Activated gamma-delta T cell treated with Interleukin-2 at 50 U/mL for 16 hours (primary cell): ENCODE results near the gene CRACR2A.
A peak's percentile ranks its signal among the peaks of the same experiment; 100 is the strongest.

ENCODE experiments used
- DNase-seq: peaks from one replicate; pipeline ENCODE4 v3.0.0-alpha.2; 2020

Gene CRACR2A

DNA sequence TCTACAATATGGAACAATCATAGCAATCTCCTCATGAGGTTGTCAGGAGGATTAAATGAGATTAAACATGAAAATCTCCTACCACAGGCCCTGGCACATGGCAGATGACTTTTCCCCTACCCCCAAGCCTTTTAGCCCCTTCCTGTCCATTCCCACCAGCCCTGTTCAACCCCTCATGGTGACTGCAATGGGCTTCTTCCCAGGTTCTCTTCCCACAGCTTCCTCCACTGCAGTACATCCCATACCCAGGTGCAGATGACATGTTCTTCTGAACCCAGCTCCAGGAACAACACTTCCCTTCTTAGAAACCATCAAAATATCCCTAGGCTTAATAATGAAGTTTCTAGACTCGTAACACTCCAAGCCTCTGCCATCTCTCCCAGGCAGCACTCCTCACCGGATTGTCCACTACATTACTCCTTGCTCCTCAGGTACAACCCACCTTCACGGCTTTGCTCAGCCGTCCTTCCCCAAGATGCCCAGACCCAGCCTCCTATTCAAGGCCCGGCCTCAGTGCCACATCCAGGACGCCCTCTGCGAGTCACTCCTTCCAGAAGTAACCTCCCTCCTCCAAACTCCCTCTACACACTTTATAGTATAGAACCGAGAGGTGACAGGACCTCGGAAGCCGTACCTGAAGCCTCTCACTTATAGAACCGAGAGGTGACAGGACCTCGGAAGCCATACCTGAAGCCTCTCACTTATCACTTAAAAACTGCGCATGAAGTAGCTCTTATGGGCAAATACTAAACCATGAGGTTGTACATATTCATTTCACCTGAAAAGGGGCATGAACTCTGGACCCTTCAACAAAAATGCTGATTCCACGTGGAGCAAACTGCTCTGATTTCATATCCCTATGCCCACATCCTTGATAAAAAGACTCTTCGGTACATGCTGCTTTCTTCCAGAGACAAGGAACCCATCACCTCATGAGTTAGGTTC lies 1.5 kb downstream of the CRACR2A start:
- no peak for DNase-seq

- DNase-seq = no peak
These were observed 2.3 kb downstream of the CRACR2A start for GRCh38 chr12:3750616-3751015.

- DNase-seq = no peak
These were observed 4.3 kb downstream of the CRACR2A start for GRCh38 chr12:3748620-3749019.

DNA sequence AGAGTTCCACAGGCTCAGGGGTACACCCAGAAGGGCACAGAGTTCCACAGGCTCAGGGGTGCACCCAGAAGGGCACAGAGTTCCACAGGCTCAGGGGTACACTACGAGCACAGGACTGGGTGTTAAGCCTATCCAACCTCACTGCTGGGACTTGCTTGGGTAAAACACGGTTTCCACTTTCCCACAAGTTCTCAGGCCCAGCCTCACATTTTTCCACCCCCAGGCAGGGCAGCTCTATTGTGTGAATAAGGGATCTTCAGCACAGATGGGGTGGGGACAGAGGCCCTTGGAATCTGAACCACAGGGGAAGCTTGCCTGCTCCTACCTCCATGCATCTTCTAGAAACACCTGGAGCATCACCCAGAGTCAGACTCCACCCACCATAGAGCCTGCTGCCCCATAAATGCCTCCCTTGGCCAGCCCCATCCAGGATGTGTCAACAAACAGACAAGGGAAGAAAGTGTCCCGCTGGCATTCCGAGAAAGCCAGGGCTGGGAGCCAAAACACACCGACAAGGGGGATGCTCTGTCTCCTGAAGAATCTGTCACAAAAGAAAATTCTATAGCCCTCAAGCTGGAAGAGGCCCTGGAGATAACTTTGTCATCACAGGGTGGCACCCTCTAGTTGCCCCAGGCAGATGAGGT lies 4.8 kb downstream of the CRACR2A start:
- no peak for DNase-seq

- no peak for DNase-seq
These were observed 5.4 kb downstream of the CRACR2A start for GRCh38 chr12:3747543-3747942.

GRCh38 chr12:3746758-3747157 lies 6.2 kb downstream of the CRACR2A start:
- no peak for DNase-seq

GRCh38 chr12:3745152-3745551 lies 7.8 kb downstream of the CRACR2A start:
- DNase-seq = no peak

- DNase-seq = no peak
These were observed 8.5 kb downstream of the CRACR2A start for GRCh38 chr12:3744229-3744901.

DNA sequence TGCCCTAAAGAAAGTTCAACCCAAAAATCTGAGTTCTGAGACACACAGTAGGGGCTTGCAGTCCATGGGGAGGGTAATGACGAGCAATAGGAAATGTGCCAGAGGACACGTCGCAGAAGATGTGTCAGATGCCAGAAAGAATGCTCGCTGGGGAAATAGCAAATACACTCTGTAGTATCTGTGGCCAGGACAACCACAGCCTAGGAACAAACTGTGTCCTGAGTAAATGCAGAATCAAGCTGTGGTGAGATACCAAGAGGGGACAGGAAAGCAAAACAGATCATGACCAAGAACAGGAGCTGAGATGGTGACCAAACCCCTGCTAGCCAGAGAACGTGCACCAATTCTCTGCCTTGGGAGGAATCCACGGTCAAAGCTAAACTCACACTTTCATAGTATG lies 9.1 kb downstream of the CRACR2A start:
- DNase-seq = no peak

- DNase-seq = no peak
These were observed 10.8 kb downstream of the CRACR2A start for GRCh38 chr12:3741882-3742672.

- no peak for DNase-seq
These were observed 12.3 kb downstream of the CRACR2A start for GRCh38 chr12:3740480-3741231.

GRCh38 chr12:3735432-3735831 lies 17.5 kb downstream of the CRACR2A start:
- DNase-seq = no peak

DNA sequence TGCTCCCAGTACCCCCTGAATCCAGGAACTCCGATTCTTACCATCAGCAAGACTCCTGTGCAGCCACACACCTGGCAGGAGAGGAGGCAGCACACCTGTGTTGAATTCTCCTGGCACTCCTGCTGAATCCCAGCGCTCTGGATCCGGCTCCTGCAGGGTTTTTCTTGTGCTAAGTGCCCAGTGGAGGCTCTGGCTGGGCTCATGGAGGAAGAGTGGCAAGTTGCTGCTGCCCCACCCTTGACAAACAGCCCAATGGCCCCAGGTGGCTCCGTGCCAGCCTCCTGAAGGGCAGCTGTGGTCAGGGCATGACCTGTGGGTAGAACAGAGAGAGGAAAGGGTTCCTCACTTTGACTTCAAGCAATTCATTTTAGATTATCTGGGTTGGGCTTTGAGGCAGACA lies 20.0 kb downstream of the CRACR2A start:
- no peak for DNase-seq

DNA sequence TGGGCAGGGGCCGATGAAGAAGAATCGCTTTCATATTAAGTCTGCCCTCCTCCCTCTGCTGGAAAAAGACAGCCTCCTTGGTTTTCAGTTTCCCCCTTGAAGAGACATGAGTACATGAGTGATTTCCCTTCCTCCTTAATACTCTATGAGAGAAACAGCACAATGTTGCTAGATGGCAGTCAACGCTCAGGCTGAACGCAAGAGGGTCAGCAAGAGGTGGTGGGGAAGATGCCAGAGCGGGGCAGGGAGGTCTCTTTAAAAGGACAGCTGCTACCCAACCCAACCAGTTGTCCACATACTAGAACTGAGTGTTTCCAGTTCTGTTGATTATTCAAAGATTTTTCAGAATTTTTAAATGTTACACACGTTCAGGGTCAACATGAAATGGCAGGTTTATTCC lies 22.8 kb downstream of the CRACR2A start:
- DNase-seq = no peak

- peak; percentile 30 for DNase-seq
These were observed 24.2 kb downstream of the CRACR2A start for GRCh38 chr12:3728686-3729085.

- peak; percentile 50 for DNase-seq
These were observed 24.9 kb downstream of the CRACR2A start for GRCh38 chr12:3727877-3728632.

- no peak for DNase-seq
These were observed 25.6 kb downstream of the CRACR2A start for GRCh38 chr12:3727354-3727753.

DNA sequence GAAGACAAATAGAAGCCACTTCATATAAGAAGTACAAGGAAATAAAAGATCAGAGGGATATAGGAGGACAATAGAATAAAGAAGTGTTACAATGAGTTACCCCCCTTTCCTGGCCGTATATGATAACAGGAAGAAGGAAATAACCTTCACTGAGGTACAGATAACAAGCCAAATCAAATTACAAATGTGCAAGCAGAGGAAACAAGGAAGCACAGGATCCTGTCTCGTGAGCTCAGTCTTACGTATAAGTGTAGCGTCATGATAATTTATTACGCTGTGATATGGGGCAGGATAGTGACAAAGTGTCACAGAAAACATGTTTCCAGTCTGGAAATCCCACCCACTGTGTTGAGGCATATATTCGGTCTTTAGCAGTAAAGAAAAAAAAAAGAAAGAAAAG lies 26.5 kb downstream of the CRACR2A start:
- no peak for DNase-seq

DNA sequence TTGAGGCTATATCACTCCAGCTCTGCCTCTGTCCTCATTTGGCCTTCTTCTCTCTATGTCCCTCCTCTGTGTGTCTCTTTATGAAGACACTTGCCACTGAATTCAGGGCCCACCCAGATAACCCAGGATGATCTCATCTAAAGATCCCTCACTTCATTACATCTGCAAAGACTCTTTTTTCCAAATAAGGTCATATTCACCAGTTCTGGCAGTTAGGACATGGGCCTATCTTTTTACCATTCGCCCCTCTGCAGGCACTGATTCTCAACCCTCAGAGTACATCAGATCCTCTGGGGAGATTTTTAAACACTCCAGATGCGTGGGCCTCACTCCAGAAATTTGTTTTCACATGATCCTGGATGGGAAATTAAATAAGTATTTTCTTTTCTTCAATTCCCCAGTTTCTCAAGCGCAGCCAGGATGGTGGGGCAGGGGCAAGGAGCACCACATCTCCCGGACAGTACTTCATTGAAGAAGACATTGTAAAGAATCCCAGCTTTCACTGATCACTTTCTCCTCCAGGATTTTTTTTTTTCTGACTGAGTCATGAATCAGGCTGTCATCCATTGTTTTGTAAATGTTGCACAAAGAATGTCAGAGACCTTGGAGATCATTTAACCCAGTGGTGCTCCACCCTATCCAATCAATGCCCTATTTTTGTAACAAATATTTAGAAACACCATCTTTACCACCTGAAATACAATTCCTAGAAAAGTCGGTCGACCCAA lies 27.4 kb downstream of the CRACR2A start:
- no peak for DNase-seq

DNA sequence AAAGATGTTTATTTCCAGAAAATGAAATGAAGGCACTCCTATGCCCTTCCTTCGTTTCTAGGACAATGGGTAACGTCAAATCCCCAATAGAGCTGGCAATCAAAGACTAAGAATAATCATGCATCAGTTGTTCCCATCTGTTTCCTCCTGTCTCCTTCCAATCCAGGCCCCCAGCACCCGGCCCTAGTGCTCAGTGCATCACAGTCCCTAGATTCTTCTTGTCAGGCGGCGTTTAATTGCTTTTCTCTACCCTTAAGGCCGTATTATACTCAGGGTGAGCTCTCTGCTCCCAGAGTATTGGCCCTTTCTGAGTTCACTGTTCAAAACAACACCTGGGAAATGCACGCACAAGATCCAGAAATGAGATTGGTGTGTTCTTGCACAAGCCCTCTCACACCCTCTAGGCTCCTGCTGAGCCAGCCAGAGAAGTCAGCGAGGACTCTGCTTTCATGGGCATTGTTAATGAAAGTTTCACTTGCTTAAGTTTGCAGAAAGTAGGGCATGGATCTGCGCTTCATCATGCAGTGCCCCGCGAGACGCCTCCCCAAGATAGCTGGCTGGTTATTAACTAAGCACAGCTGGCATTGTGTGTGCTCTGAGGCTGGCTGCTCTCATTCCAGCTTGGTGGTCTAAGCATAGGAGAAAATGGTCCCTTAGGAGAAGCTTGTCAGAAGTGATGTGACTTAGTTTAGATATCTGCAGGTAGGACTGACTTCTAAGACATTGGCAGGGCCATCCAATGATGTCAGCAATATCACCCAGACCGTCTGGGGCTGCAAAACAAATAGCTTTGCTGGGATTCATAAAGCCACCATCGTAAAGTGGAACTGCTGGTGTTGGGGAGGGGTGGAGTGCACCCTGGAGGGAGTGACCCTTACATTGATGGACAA lies 28.7 kb downstream of the CRACR2A start:
- no peak for DNase-seq
